Large intestine (tissue), 3 donors: ENCODE data around the gene WDR90. TPM values are rescaled to one million over a fixed set of nuclear protein-coding genes. Genes with fewer than 3 reads are reported as not detected.
A peak's percentile ranks its signal among the peaks of the same experiment; 100 is the strongest.

Experiments
- DNase-seq, 2 donors: peaks; one replicate each; pipeline versions ENCODE4 v3.0.0 to v3.0.0-alpha.2; 2013
- H3K27ac ChIP-seq: one replicate; pipeline ENCODE4 v1.5.1; 2013; ENCODE audit warnings: low read length
- H3K27me3 ChIP-seq: 2 replicates; pipeline ENCODE4 v1.6.1; 2013; ENCODE audit warnings: low read length; ENCODE audit not compliant: control insufficient read depth, insufficient read depth
- H3K36me3 ChIP-seq: 2 replicates; pipeline ENCODE4 v1.6.1; 2013; ENCODE audit warnings: low read length; ENCODE audit not compliant: control insufficient read depth, insufficient read depth
- H3K4me1 ChIP-seq: one replicate; pipeline ENCODE4 v1.6.1; 2013; ENCODE audit warnings: low read length; ENCODE audit not compliant: control insufficient read depth, insufficient read depth
- H3K4me3 ChIP-seq: one replicate; pipeline ENCODE4 v1.5.1; 2013; ENCODE audit warnings: low read length
- H3K9me3 ChIP-seq: one replicate; pipeline ENCODE4 v1.6.1; 2013; ENCODE audit warnings: mild to moderate bottlenecking, low read depth, low read length, moderate library complexity; ENCODE audit not compliant: control insufficient read depth
- WGBS: methylation state at CpG from one replicate; pipeline ENCODE4 v1.1.5; 2013; ENCODE audit warnings: low lambda C conversion rate; ENCODE audit not compliant: insufficient coverage; 5-methylcytosine and 5-hydroxymethylcytosine counted together
- polyA plus RNA-seq: library from polyadenylated mRNA; unstranded; fragments of 120-200 nt; gene quantifications from one replicate; pipeline ENCODE4 v1.2.1, GENCODE V29; 2013

The WDR90 gene
- polyA plus RNA-seq, 1 donor: 43.9 TPM

DNA sequence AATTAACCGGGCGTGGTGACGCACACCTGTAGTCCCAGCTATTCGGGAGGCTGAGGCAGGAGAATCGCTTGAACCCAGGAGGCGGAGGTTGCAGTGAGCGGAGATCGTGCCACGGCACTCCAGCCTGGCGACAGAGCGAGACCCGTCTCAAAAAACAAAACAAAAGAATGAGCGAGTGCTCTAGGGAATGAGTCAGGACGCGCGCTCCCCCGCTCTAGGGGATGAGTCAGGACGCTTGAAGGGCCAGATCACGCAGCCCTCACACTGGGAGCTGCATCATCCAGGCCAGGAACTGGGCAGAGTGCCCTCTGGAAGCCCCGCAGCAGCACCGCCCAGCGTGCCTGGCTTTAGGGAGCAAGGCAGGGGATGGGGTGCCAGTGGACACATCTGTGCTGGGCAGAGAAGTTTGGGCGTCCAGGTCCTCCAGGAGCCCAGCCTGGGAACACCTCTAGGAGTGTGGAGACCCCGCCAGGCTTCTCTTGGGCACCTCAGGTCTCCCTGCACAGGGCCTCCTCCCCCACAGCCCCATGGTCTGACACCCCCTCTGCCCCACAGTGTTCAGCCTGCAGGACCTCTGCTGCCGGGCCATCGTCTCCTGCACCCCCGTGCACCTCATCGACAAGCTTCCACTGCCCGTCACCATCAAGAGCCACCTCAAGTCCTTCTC is 22.2 kb upstream of the WDR90 start:
- no peak for DNase-seq
- peaks cover 3% of the 10 kb centered on the region for H3K27me3 ChIP-seq
- H3K4me1 ChIP-seq: peaks cover 19% of the 10 kb centered on the region
- no peak overlapping the region for H3K27ac ChIP-seq
- H3K9me3 ChIP-seq: peaks cover 6% of the 10 kb centered on the region
- H3K4me3 ChIP-seq: no peak overlapping the region
- WGBS: no CpG with 5 or more reads among the region's 29 CpGs
- H3K36me3 ChIP-seq: peaks cover 38% of the 10 kb centered on the region

DNA sequence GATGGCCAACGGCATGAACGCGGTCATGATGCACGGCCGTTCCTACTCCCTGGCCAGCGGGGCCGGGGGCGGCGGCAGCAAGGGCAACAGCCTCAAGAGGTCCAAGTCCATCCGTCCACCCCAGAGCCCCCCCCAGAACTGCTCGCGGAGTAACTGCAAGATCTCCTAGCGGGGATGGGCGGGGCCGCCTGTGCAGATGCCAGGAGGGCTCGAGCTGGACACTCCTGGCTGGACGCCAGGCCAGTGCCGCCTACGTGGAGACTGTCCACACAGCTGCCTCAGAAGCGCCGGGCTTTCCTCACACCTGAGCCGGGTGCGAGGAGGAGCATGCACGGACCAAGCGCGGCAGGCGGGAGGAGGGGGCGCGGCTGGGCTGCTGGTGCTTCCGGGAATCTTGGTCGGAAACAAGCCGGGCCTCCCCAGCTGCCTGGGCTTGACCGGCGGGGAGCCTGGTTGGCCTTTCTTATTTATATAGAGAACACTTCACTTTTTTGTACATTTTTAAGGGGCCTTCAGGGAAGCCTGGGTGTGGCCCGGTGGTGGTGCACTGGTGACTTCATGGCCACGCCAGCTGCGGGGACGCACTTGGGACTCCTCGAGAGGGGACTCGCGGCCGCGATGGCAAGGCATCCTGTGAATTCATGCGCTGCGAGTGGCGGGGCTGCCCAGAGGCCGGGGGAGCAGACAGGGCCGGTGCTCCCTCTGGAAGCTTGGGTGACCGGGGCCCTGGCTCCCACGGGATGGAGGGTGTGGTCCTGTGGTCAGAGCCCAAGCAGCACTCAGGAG is 21.5 kb upstream of the WDR90 start:
- Histone ChIP-seq H3K27ac (no peak overlapping the region), H3K4me3 (no peak overlapping the region), H3K9me3 (peaks cover 8% of the 10 kb centered on the region), H3K36me3 (peaks cover 36% of the 10 kb centered on the region), H3K27me3 (peaks cover 3% of the 10 kb centered on the region), H3K4me1 (peaks cover 19% of the 10 kb centered on the region)
- DNase-seq: no peak
- no CpG with 5 or more reads among the region's 50 CpGs for WGBS

DNA sequence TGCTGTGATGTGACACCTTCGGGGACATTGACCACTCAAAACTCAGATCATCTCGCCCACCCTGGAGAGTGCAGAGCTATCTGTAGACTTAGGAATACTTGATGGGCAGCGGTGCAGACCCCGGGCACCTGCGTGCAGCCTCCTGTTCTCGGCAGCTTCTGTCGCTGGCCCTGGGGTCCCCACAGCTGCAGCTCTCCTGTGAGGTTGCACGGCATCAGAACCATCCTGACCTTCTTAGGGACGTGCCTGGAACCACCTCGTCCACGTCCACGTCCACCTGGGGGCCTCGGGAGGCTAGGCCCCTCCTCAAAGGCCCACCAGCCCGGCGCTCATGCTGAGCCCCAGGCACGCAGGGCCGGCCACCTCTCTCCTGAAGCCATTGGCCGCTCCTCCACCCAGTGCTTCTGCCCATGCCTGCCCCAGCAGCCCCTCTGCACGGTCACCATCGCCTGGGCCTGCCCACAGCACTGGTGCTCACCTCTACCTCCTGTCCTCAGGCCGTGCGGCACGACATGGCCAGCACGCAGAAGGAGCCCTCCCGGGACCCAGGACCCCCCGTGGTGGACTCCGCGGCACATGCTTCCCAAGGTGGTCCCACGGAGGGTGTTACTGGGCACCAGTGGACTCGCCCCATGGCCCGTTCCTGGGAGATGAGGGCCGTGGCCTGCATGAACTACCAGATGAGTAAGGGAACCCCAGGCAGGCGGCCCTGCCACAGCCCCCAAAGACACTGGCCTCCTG is 20.7 kb upstream of the WDR90 start:
- no CpG with 5 or more reads among the region's 33 CpGs for WGBS
- Histone ChIP-seq H3K27me3 (peaks cover 3% of the 10 kb centered on the region), H3K4me1 (peaks cover 19% of the 10 kb centered on the region), H3K4me3 (no peak overlapping the region), H3K27ac (no peak overlapping the region), H3K36me3 (peaks cover 36% of the 10 kb centered on the region), H3K9me3 (peaks cover 8% of the 10 kb centered on the region)
- DNase-seq: no peak

DNA sequence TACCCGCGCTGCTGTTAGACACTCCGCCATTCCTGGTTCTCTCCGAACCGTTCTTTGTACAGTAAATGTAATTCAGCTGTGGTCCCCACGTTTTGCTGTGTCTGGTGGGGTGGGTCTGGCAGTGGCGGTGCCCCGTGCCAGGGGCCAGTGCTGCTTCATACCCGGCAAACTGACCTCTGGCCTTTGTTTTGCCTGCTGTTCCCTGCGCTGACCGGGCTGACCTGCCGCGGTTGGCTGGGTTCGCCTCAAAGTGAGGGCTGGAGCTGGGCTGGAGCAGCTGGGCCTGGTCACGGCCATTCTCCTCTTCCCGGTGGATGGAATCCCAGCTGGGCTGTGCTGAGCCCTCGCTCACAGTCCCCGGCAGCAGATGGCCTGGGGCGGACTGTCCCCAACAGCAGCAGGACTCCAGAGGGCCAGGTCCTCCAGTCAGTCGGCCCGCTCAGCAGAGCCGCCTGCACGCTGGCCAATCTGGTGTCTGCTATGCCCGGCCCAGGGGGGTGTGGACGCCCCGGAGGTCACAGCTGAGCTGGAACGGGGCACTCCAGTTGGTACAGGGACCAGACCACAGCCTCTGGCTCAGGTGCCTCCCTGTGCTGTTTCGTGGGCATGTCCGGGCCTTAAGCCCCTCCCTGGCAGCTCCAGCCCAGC is 19.9 kb upstream of the WDR90 start:
- peaks cover 8% of the 10 kb centered on the region for H3K9me3 ChIP-seq
- no peak for DNase-seq
- H3K36me3 ChIP-seq: peaks cover 43% of the 10 kb centered on the region
- H3K4me1 ChIP-seq: peaks cover 19% of the 10 kb centered on the region
- H3K27ac ChIP-seq: no peak overlapping the region
- no CpG with 5 or more reads among the region's 29 CpGs for WGBS
- H3K27me3 ChIP-seq: peaks cover 3% of the 10 kb centered on the region
- H3K4me3 ChIP-seq: no peak overlapping the region

DNA sequence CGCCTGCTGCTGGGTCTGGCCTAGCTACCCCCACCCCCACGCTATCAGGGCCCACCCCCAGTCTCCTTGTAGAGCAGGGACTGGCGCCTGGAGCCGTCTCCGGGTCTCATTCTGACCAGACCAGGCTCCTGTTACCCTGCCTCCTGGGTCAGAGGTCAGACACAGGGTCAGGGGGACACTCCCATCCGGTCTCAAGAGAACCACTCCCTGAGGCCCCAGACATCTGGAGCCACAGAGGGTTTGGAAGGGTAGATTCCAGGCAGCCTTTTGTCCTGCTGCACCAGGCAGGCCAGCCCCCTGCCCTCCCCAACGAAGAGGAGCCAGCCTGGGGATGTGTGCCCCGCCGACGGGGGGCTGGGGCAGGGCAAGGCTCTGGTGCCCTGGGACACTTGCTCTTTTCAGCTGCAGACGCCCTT is 19.3 kb upstream of the WDR90 start:
- DNase-seq: no peak
- WGBS: no CpG with 5 or more reads among the region's 11 CpGs
- Histone ChIP-seq H3K27me3 (peaks cover 3% of the 10 kb centered on the region), H3K4me1 (peaks cover 19% of the 10 kb centered on the region), H3K27ac (no peak overlapping the region), H3K36me3 (peaks cover 44% of the 10 kb centered on the region), H3K9me3 (peaks cover 8% of the 10 kb centered on the region), H3K4me3 (no peak overlapping the region)

DNA sequence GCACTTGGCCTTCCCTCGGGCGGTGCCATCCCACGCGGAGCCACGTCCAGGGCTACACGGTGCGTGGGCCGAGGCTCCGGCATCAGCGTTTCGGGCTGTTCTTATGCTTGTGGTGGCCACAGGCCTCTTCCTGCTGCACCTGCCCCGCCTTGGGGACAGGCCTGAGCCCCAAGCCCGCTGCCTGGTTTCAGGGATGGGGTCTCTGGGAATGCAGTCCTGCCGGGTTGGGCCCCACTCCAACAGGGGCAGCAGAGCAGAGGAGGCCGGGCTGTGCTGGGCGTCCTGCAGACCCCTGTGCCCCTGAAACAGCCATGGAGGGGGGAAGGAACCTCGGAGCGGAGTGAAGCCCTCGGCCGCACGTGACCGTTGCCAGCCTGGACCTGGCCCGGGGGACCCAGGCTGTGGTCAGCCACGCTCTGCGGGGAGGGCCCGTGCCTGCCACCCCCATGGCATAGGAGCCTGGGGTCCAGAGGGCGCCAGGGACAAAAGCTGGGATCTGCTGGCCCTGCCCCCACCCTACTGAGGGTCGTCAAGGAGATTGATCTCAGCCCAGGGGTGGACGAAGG is 18.8 kb upstream of the WDR90 start:
- H3K4me3 ChIP-seq: no peak overlapping the region
- H3K27ac ChIP-seq: no peak overlapping the region
- H3K36me3 ChIP-seq: peaks cover 42% of the 10 kb centered on the region
- no CpG with 5 or more reads among the region's 29 CpGs for WGBS
- H3K4me1 ChIP-seq: peaks cover 20% of the 10 kb centered on the region
- peaks cover 3% of the 10 kb centered on the region for H3K27me3 ChIP-seq
- DNase-seq: no peak
- H3K9me3 ChIP-seq: peaks cover 8% of the 10 kb centered on the region

DNA sequence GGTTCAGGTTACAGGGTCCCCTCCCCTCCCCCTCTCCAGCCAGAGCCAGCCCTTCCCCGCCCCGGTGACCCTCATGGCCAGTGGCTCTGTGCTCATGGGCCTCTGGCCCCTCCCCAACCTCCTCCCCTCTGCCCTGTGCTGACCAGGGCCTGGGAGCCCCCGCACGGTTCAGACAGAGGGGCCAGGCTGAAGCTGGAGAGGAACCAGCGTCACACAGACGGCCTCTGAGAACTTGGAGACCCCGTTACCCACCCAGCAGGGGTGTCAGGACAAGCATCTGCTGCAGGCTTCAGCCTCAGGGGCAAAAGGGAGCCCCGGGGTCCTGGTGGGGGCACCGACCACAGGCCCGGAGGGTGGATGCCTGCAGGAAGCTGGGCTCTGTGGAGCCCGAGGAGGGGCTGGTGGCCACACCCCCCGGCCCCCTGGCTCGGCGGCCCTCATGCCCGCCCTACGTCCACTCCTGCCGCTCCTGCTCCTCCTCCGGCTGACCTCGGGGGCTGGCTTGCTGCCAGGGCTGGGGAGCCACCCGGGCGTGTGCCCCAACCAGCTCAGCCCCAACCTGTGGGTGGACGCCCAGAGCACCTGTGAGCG is 18.3 kb upstream of the WDR90 start, which contains the start of gene WFIKKN1:
Gene WFIKKN1 (plus strand): TSS at position 171 of the 591 bp plus-strand sequence. CDS start 269 bp downstream, at position 440.
- Histone ChIP-seq H3K9me3 (peaks cover 7% of the 10 kb centered on the region), H3K27ac (no peak within 1 kb of the TSS), H3K36me3 (peaks cover 36% of the 10 kb centered on the region), H3K4me3 (no peak within 1 kb of the TSS), H3K4me1 (peaks cover 22% of the 10 kb centered on the region), H3K27me3 (peaks cover 3% of the 10 kb centered on the region)
- no CpG with 5 or more reads among the region's 23 CpGs for WGBS
- DNase-seq: peak in 1 of 2 donors; percentile 44

DNA sequence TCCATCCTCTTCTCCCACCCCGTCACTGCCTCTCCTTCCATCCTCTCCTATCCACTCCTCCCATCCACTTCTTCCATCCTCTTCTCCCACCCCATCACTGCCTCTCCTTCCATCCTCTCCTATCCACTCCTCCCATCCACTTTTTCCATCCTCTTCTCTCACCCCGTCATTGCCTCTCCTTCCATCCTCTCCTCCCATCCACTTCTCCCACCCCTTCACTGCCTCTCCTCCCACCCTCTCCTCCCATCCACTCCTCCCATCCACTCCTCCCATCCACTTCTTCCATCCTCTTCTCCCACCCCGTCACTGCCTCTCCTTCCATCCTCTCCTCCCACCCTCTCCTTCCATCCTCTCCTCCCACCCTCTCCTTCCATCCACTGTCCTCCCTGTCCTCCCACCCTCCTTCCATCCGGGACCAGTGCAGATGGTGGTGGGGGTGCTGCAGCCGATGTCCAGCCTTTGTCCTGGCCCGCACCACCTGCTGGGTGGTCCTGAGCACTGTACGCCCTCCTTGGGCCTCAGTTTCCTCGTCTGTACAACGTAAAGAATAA is 17.3 kb upstream of the WDR90 start:
- Histone ChIP-seq H3K27ac (no peak overlapping the region), H3K27me3 (peaks cover 3% of the 10 kb centered on the region), H3K4me1 (peaks cover 22% of the 10 kb centered on the region), H3K9me3 (peaks cover 3% of the 10 kb centered on the region), H3K36me3 (peaks cover 30% of the 10 kb centered on the region), H3K4me3 (no peak overlapping the region)
- 9% methylated on average over 2 of the region's 9 CpGs for WGBS
- no peak for DNase-seq

DNA sequence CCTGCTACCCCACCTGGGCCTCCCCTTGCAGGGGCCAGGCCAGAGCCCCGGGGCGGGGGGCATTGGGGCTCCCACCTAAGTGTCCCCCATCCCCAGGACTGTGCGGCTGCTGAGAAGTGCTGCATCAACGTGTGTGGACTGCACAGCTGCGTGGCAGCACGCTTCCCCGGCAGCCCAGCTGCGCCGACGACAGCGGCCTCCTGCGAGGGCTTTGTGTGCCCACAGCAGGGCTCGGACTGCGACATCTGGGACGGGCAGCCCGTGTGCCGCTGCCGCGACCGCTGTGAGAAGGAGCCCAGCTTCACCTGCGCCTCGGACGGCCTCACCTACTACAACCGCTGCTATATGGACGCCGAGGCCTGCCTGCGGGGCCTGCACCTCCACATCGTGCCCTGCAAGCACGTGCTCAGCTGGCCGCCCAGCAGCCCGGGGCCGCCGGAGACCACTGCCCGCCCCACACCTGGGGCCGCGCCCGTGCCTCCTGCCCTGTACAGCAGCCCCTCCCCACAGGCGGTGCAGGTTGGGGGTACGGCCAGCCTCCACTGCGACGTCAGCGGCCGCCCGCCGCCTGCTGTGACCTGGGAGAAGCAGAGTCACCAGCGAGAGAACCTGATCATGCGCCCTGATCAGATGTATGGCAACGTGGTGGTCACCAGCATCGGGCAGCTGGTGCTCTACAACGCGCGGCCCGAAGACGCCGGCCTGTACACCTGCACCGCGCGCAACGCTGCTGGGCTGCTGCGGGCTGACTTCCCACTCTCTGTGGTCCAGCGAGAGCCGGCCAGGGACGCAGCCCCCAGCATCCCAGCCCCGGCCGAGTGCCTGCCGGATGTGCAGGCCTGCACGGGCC is 16.5 kb upstream of the WDR90 start:
- peaks cover 28% of the 10 kb centered on the region for H3K4me1 ChIP-seq
- no CpG with 5 or more reads among the region's 67 CpGs for WGBS
- DNase-seq: no peak

More for the DNA sequence above, 16.5 kb upstream of the WDR90 start:
- Histone ChIP-seq H3K27ac (no peak overlapping the region), H3K4me3 (no peak overlapping the region), H3K27me3 (peaks cover 3% of the 10 kb centered on the region), H3K36me3 (peaks cover 22% of the 10 kb centered on the region), H3K9me3 (peaks cover 3% of the 10 kb centered on the region)
